GM11168 (cell line): Measurements from ENCODE around the gene DHDH.

Experiments used
- in situ Hi-C: fragments of 300-500 bp; cut with MboI; formaldehyde crosslinking; loops from one replicate; pipeline ENCODE4 v1.12.0; 2022; ENCODE audit warnings: low sequenced_read_pairs; ENCODE audit not compliant: unreplicated experiment

DHDH gene

GRCh38 chr19:48946463-48947257 lies 13.2 kb downstream of the DHDH start:
- in situ Hi-C loops: no loop called here

GRCh38 chr19:48947258-48947542 lies 13.7 kb downstream of the DHDH start:
- in situ Hi-C loops: no loop called here

GRCh38 chr19:48950159-48950558 lies 16.7 kb downstream of the DHDH start:
- in situ Hi-C loops: no loop called here

- in situ Hi-C loops: no loop called here
These were observed 17.5 kb downstream of the DHDH start for GRCh38 chr19:48950830-48951519.

GRCh38 chr19:48953141-48953540 lies 19.6 kb downstream of the DHDH start:
- in situ Hi-C loops: no loop called here

GRCh38 chr19:48953990-48954594 lies 20.6 kb downstream of the DHDH start:
- in situ Hi-C loops: no loop called here

- in situ Hi-C loops: no loop called here
These were observed 21.3 kb downstream of the DHDH start, which contains the start of gene BAX for GRCh38 chr19:48954595-48955307. Gene BAX (plus strand): TSS chr19:48954875. CDS start chr19:48954929, 54 bp downstream.

GRCh38 chr19:48955308-48955958 lies 21.9 kb downstream of the DHDH start:
- in situ Hi-C loops: no loop called here

GRCh38 chr19:48958006-48958405 lies 24.5 kb downstream of the DHDH start:
- in situ Hi-C loops: no loop called here

GRCh38 chr19:48959341-48960239 lies 26.1 kb downstream of the DHDH start:
- in situ Hi-C loops: loop anchor here (10.0 kb wide), 1 partner anchor 165 kb away; no protein-coding TSS in a partner anchor

- in situ Hi-C loops: loop anchor here (10.0 kb wide), 1 partner anchor 166 kb away; no protein-coding TSS in a partner anchor
These were observed 27.7 kb downstream of the DHDH start for GRCh38 chr19:48961051-48961649.

GRCh38 chr19:48961673-48962028 lies 28.2 kb downstream of the DHDH start:
- in situ Hi-C loops: loop anchor here (10.0 kb wide), 1 partner anchor 167 kb away; no protein-coding TSS in a partner anchor

- in situ Hi-C loops: loop anchor here (10.0 kb wide), 1 partner anchor 167 kb away; no protein-coding TSS in a partner anchor
These were observed 28.7 kb downstream of the DHDH start for GRCh38 chr19:48962029-48962848.

GRCh38 chr19:48962849-48963165 lies 29.3 kb downstream of the DHDH start:
- in situ Hi-C loops: loop anchor here (10.0 kb wide), 1 partner anchor 168 kb away; no protein-coding TSS in a partner anchor

GRCh38 chr19:48963371-48964204 lies 30.1 kb downstream of the DHDH start:
- in situ Hi-C loops: loop anchor here (10.0 kb wide), 1 partner anchor 169 kb away; no protein-coding TSS in a partner anchor

- in situ Hi-C loops: loop anchor here (10.0 kb wide), 1 partner anchor 170 kb away; no protein-coding TSS in a partner anchor
These were observed 30.9 kb downstream of the DHDH start for GRCh38 chr19:48964205-48965039.
